ENCODE data around the gene PHF1. TPM values are rescaled to one million over a fixed set of nuclear protein-coding genes. Genes with fewer than 3 reads are reported as not detected.
A peak's percentile ranks its signal among the peaks of the same experiment; 100 is the strongest.

The PHF1 gene
- total and polyA plus RNA-seq, 2 donors (not counting 1 experiment from before 2014, with no cell fraction given) = 198 to 365 TPM

GRCh38 chr6:33405386-33405940 lies 5.4 kb upstream of the PHF1 start:
- no peak overlapping the region for H3K4me2 ChIP-seq (replicated peaks; ENCODE audit: low read depth, low read length, poor library complexity, severe bottlenecking)
- no peaks in the 10 kb centered on the region for H3K27me3 ChIP-seq (replicated peaks in 1 of 4; ENCODE audit: control extremely low read depth in 1 of 4, control insufficient read depth in 3 of 4, insufficient read depth in 4 of 4, low read length in 3 of 4)
- H3K9me3 ChIP-seq (ENCODE audit: control extremely low read depth in 1 of 3, control insufficient read depth in 2 of 3, insufficient read depth in 1 of 3, low read length in 2 of 3) = no peaks in the 10 kb centered on the region
- H3K4me3 Mint-ChIP-seq = no peak overlapping the region
- H2AFZ ChIP-seq (ENCODE audit: insufficient read depth, low read depth, low read length, poor library complexity, severe bottlenecking) = no peak overlapping the region
- ChIA-PET CTCF (no interaction called here), POLR2A (interaction anchor here (0.6 kb wide), 2 partner anchors 57 to 88 kb away, joined by 4 to 5 read pairs; partner anchors contain the start of gene ZBTB22)
- no peaks in the 10 kb centered on the region for H4K20me1 ChIP-seq (ENCODE audit: control insufficient read depth, insufficient read depth, low read length, poor library complexity, severe bottlenecking)
- intact Hi-C loops (cut with micrococcal nuclease) = no loop called here
- TF ChIP-seq CTCF (IDR thresholded peaks at IDR 0.05) (no peak), EZH2 (IDR thresholded peaks at IDR 0.05; ENCODE audit: borderline replicate concordance, insufficient read depth, low read depth, low read length, poor library complexity, severe bottlenecking) (no peak)
- no peaks in the 10 kb centered on the region for H3K27me3 Mint-ChIP-seq
- peaks cover 6 to 13% of the 10 kb centered on the region in 2 donors for H3K4me1 ChIP-seq (ENCODE audit: control insufficient read depth in 2 of 2, insufficient read depth in 2 of 2, low read length in 2 of 2)
- no peak overlapping the region for H3K4me3 ChIP-seq (ENCODE audit: control extremely low read depth in 1 of 5, extremely low read depth in 1 of 5, insufficient read depth in 1 of 5, low read depth in 2 of 5, low read length in 4 of 5)
- no peak overlapping the region for H3K9ac ChIP-seq (ENCODE audit: low read length)
- no peaks in the 10 kb centered on the region for H3K36me3 ChIP-seq (replicated peaks in 1 of 2; ENCODE audit: control extremely low read depth in 1 of 2, control insufficient read depth in 1 of 2, extremely low read depth in 1 of 2, insufficient read depth in 2 of 2, low read length in 1 of 2)
- peak overlapping the region; percentile 41 for H3K27ac Mint-ChIP-seq
- no peak overlapping the region for H3K27ac ChIP-seq (ENCODE audit: low read length in 2 of 2)
- ATAC-seq (ENCODE audit: low read depth) = no peak
- peaks cover 13% of the 10 kb centered on the region for H3K4me1 Mint-ChIP-seq
- DNase-seq = peak; percentile 17
- H3K79me2 ChIP-seq (ENCODE audit: control insufficient read depth, insufficient read depth, low read length) = peaks cover 3% of the 10 kb centered on the region
- WGBS (ENCODE audit: insufficient coverage) = 89% methylated on average over 15 of the region's 15 CpGs
- no peaks in the 10 kb centered on the region for H3K9me3 Mint-ChIP-seq (ENCODE audit: insufficient read depth)

- Mint-ChIP-seq H3K9me3 (ENCODE audit: insufficient read depth) (no peaks in the 10 kb centered on the region), H3K27me3 (no peaks in the 10 kb centered on the region), H3K4me1 (peaks cover 13% of the 10 kb centered on the region), H3K27ac (no peak overlapping the region), H3K4me3 (no peak overlapping the region)
- H3K4me2 ChIP-seq (replicated peaks; ENCODE audit: low read depth, low read length, poor library complexity, severe bottlenecking) = no peak overlapping the region
- H4K20me1 ChIP-seq (ENCODE audit: control insufficient read depth, insufficient read depth, low read length, poor library complexity, severe bottlenecking) = no peaks in the 10 kb centered on the region
- no peak overlapping the region for H3K4me3 ChIP-seq (ENCODE audit: control extremely low read depth in 1 of 5, extremely low read depth in 1 of 5, insufficient read depth in 1 of 5, low read depth in 2 of 5, low read length in 4 of 5)
- TF ChIP-seq EZH2 (IDR thresholded peaks at IDR 0.05; ENCODE audit: borderline replicate concordance, insufficient read depth, low read depth, low read length, poor library complexity, severe bottlenecking) (no peak), CTCF (IDR thresholded peaks at IDR 0.05) (no peak)
- no peak overlapping the region for H2AFZ ChIP-seq (ENCODE audit: insufficient read depth, low read depth, low read length, poor library complexity, severe bottlenecking)
- intact Hi-C loops (cut with micrococcal nuclease) = no loop called here
- H3K79me2 ChIP-seq (ENCODE audit: control insufficient read depth, insufficient read depth, low read length) = peaks cover 5% of the 10 kb centered on the region
- DNase-seq (no peak), ATAC-seq (ENCODE audit: low read depth) (no peak)
- no peaks in the 10 kb centered on the region for H3K36me3 ChIP-seq (replicated peaks in 1 of 2; ENCODE audit: control extremely low read depth in 1 of 2, control insufficient read depth in 1 of 2, extremely low read depth in 1 of 2, insufficient read depth in 2 of 2, low read length in 1 of 2)
- H3K9me3 ChIP-seq (ENCODE audit: control extremely low read depth in 1 of 3, control insufficient read depth in 2 of 3, insufficient read depth in 1 of 3, low read length in 2 of 3) = no peaks in the 10 kb centered on the region
- H3K27ac ChIP-seq (ENCODE audit: low read length in 2 of 2) = no peak overlapping the region
- H3K9ac ChIP-seq (ENCODE audit: low read length) = no peak overlapping the region
- peaks cover 6 to 13% of the 10 kb centered on the region in 2 donors for H3K4me1 ChIP-seq (ENCODE audit: control insufficient read depth in 2 of 2, insufficient read depth in 2 of 2, low read length in 2 of 2)
- ChIA-PET CTCF (no interaction called here), POLR2A (interaction anchor here (0.6 kb wide), 1 partner anchor 57 kb away, joined by 5 read pairs; no protein-coding TSS in a partner anchor)
- H3K27me3 ChIP-seq (replicated peaks in 1 of 4; ENCODE audit: control extremely low read depth in 1 of 4, control insufficient read depth in 3 of 4, insufficient read depth in 4 of 4, low read length in 3 of 4) = no peaks in the 10 kb centered on the region
- 97% methylated on average over 16 of the region's 17 CpGs for WGBS (ENCODE audit: insufficient coverage)
Observed at GRCh38 chr6:33406126-33406525, 4.7 kb upstream of the PHF1 start.

Measured in B cell (primary cell).